ENCODE measurements around the gene SDHA. TPM values are rescaled to one million over a fixed set of nuclear protein-coding genes. Genes with fewer than 3 reads are reported as not detected.

The SDHA gene
- polyA plus RNA-seq, 3 donors = 55.0 to 98.0 (median 91.5) TPM

GRCh38 chr5:204462-204861 is 13.7 kb upstream of the SDHA start:
- H3K9me3 ChIP-seq (replicated peaks in 1 of 2; ENCODE audit: control insufficient read depth in 1 of 2, insufficient read depth in 1 of 2, low read length in 2 of 2) = no peaks in the 10 kb centered on the region
- TF ChIP-seq CTCF (IDR thresholded peaks at IDR 0.05) = no peak
- peaks cover 46 to 47% of the 10 kb centered on the region in 2 donors for H3K36me3 Mint-ChIP-seq
- no peak overlapping the region for H3K4me3 Mint-ChIP-seq
- H3K27ac ChIP-seq (ENCODE audit: low read depth in 1 of 2, low read length in 2 of 2) = no peak overlapping the region
- H3K9me3 Mint-ChIP-seq = no peaks in the 10 kb centered on the region
- no peaks in the 10 kb centered on the region for H3K4me1 Mint-ChIP-seq
- H4K20me1 ChIP-seq (ENCODE audit: insufficient read depth, low read length) = no peaks in the 10 kb centered on the region
- H3K4me3 ChIP-seq (replicated peaks in 1 of 3; ENCODE audit: low read depth in 2 of 3, low read length in 3 of 3) = no peak overlapping the region
- H3K4me2 ChIP-seq (replicated peaks; ENCODE audit: extremely low read depth, low read length, poor library complexity, severe bottlenecking) = no peak overlapping the region
- H3K27me3 Mint-ChIP-seq (ENCODE audit: low read depth in 3 of 3) = peaks cover 0 to 2% (median 0%) of the 10 kb centered on the region in 3 donors
- H3K36me3 ChIP-seq (replicated peaks in 1 of 2; ENCODE audit: control insufficient read depth in 1 of 2, insufficient read depth in 2 of 2, low read length in 2 of 2) = peaks cover 22 to 56% of the 10 kb centered on the region in 2 donors
- DNase-seq = no peak
- H3K79me2 ChIP-seq (ENCODE audit: insufficient read depth, low read length) = no peaks in the 10 kb centered on the region
- intact Hi-C loops (cut with micrococcal nuclease) = no loop called here
- H3K27ac Mint-ChIP-seq = no peak overlapping the region
- no peaks in the 10 kb centered on the region for H3K4me1 ChIP-seq (ENCODE audit: control insufficient read depth in 1 of 2, insufficient read depth in 2 of 2, low read length in 2 of 2)
- no peak overlapping the region for H2AFZ ChIP-seq (ENCODE audit: insufficient read depth, low read depth, low read length, poor library complexity, severe bottlenecking)
- no peak overlapping the region for H3K9ac ChIP-seq (ENCODE audit: insufficient read depth, low read length, poor library complexity, severe bottlenecking)
- no peaks in the 10 kb centered on the region for H3K27me3 ChIP-seq (ENCODE audit: control insufficient read depth in 2 of 2, insufficient read depth in 2 of 2, low read length in 2 of 2)

GRCh38 chr5:204966-205670 is 13.0 kb upstream of the SDHA start:
- H3K36me3 ChIP-seq (replicated peaks in 1 of 2; ENCODE audit: control insufficient read depth in 1 of 2, insufficient read depth in 2 of 2, low read length in 2 of 2) = peaks cover 22 to 56% of the 10 kb centered on the region in 2 donors
- WGBS (ENCODE audit: insufficient coverage) = 98% methylated on average over 30 of the region's 30 CpGs
- peak overlapping the region in 1 of 7 donors; percentile 39 for H3K27ac Mint-ChIP-seq
- peaks cover 46 to 47% of the 10 kb centered on the region in 2 donors for H3K36me3 Mint-ChIP-seq
- no peak for TF ChIP-seq CTCF (IDR thresholded peaks at IDR 0.05)
- H4K20me1 ChIP-seq (ENCODE audit: insufficient read depth, low read length) = peaks cover 5% of the 10 kb centered on the region
- H2AFZ ChIP-seq (ENCODE audit: insufficient read depth, low read depth, low read length, poor library complexity, severe bottlenecking) = no peak overlapping the region
- H3K27ac ChIP-seq (ENCODE audit: low read depth in 1 of 2, low read length in 2 of 2) = no peak overlapping the region
- no peaks in the 10 kb centered on the region for H3K79me2 ChIP-seq (ENCODE audit: insufficient read depth, low read length)
- H3K4me3 Mint-ChIP-seq = no peak overlapping the region
- H3K9me3 Mint-ChIP-seq = no peaks in the 10 kb centered on the region
- DNase-seq = no peak
- no peaks in the 10 kb centered on the region for H3K4me1 Mint-ChIP-seq
- peaks cover 0 to 2% (median 0%) of the 10 kb centered on the region in 3 donors for H3K27me3 Mint-ChIP-seq (ENCODE audit: low read depth in 3 of 3)
- H3K4me2 ChIP-seq (replicated peaks; ENCODE audit: extremely low read depth, low read length, poor library complexity, severe bottlenecking) = no peak overlapping the region
- H3K4me1 ChIP-seq (ENCODE audit: control insufficient read depth in 1 of 2, insufficient read depth in 2 of 2, low read length in 2 of 2) = no peaks in the 10 kb centered on the region
- H3K27me3 ChIP-seq (ENCODE audit: control insufficient read depth in 2 of 2, insufficient read depth in 2 of 2, low read length in 2 of 2) = no peaks in the 10 kb centered on the region
- no peak overlapping the region for H3K9ac ChIP-seq (ENCODE audit: insufficient read depth, low read length, poor library complexity, severe bottlenecking)
- no peak overlapping the region for H3K4me3 ChIP-seq (replicated peaks in 1 of 3; ENCODE audit: low read depth in 2 of 3, low read length in 3 of 3)
- intact Hi-C loops (cut with micrococcal nuclease) = no loop called here
- no peaks in the 10 kb centered on the region for H3K9me3 ChIP-seq (replicated peaks in 1 of 2; ENCODE audit: control insufficient read depth in 1 of 2, insufficient read depth in 1 of 2, low read length in 2 of 2)

All from CD14-positive monocyte (primary cell).